WI38 (cell line): ENCODE measurements around the gene TRIM45.

ENCODE experiments used
- H3K4me3 ChIP-seq: 2 replicates; pipeline ENCODE4 v1.5.1; 2011; ENCODE audit warnings: low read depth, mild to moderate bottlenecking, control low read depth, low read length
- CTCF ChIP-seq: IDR thresholded peaks from 2 replicates; pipeline ENCODE4 v1.5.1; 2012; ENCODE audit warnings: low read depth, mild to moderate bottlenecking, control low read depth, low read length

TRIM45 gene

GRCh38 chr1:117118137-117118536 lies 3.4 kb downstream of the TRIM45 start:
- H3K4me3 ChIP-seq, result no peak overlapping the region
- TF ChIP-seq CTCF, result no peak

- no peak for TF ChIP-seq CTCF
- no peak overlapping the region for H3K4me3 ChIP-seq
Measured at GRCh38 chr1:117117697-117118096, 3.9 kb downstream of the TRIM45 start.

GRCh38 chr1:117116784-117117130 lies 4.8 kb downstream of the TRIM45 start:
- H3K4me3 ChIP-seq, result no peak overlapping the region
- TF ChIP-seq CTCF, result no peak

- no peak overlapping the region for H3K4me3 ChIP-seq
- TF ChIP-seq CTCF, result no peak
Measured at GRCh38 chr1:117116090-117116783, 5.3 kb downstream of the TRIM45 start.

GRCh38 chr1:117114877-117115276 lies 6.7 kb downstream of the TRIM45 start:
- no peak overlapping the region for H3K4me3 ChIP-seq
- TF ChIP-seq CTCF, result no peak

- no peak overlapping the region for H3K4me3 ChIP-seq
- no peak for TF ChIP-seq CTCF
Measured at GRCh38 chr1:117113199-117113598, 8.3 kb downstream of the TRIM45 start.

- no peak overlapping the region for H3K4me3 ChIP-seq
- no peak for TF ChIP-seq CTCF
Measured at GRCh38 chr1:117112047-117112717, 9.4 kb downstream of the TRIM45 start.
